Panc1 (cell line): ENCODE measurements around the gene LAMB4. TPM values are rescaled to one million over a fixed set of nuclear protein-coding genes. Genes with fewer than 3 reads are reported as not detected.

Experiments
- ATAC-seq: fragments of 200-7000 bp; cut with Tn5 transposase; 2 replicates; pipeline ENCODE4 v1.9.1; 2020; ENCODE audit warnings: mild to moderate bottlenecking, moderate library complexity
- BruUV-seq: library from RNA; stranded (reverse); fragments of 400-500 nt; replicated peaks from 2 replicates; lab custom pipeline; 2021; lab: Mats Ljungman, UMichigan
- CTCF ChIA-PET: fragments of 300-600 bp; sonication (Branson Sonifier 250); formaldehyde crosslinking; loops from one replicate; lab custom pipeline; 2022; ENCODE audit warnings: antibody characterized with exemption; lab: Charles Lee
- POLR2A ChIA-PET: fragments of 300-600 bp; sonication (Branson Sonifier 250); formaldehyde crosslinking; loops from one replicate; lab custom pipeline; 2022; ENCODE audit warnings: antibody characterized with exemption; lab: Charles Lee
- DNase-seq: peaks from one replicate; pipeline ENCODE4 v3.0.0-alpha.2; 2010; ENCODE audit warnings: low read depth, low spot score
- H3K27ac ChIP-seq: 2 replicates; pipeline ENCODE4 v1.5.1; 2011; ENCODE audit warnings: mild to moderate bottlenecking, low read length, inconsistent platforms
- H3K27me3 ChIP-seq: fragments of 200-500 bp; sonication (Bioruptor generic); 2 replicates; pipeline ENCODE4 v1.6.0; 2014; ENCODE audit warnings: low read length, inconsistent platforms; ENCODE audit not compliant: control insufficient read depth, insufficient read depth
- H3K36me3 ChIP-seq: fragments of 200-500 bp; sonication (Bioruptor generic); 2 replicates; pipeline ENCODE4 v1.5.1; 2014; ENCODE audit warnings: inconsistent platforms, mild to moderate bottlenecking, low read length, moderate library complexity; ENCODE audit not compliant: control insufficient read depth, insufficient read depth
- H3K4me1 ChIP-seq: 2 replicates; pipeline ENCODE4 v1.5.1; 2011; ENCODE audit warnings: inconsistent platforms, mild to moderate bottlenecking, low read length, moderate library complexity; ENCODE audit not compliant: control insufficient read depth, insufficient read depth
- H3K4me3 ChIP-seq, 2 experiments: 2 replicates each; pipeline ENCODE4 v1.5.1; 2011 to 2012; ENCODE audit warnings: low read depth in 2 of 2, low read length in 2 of 2, mild to moderate bottlenecking in 2 of 2, inconsistent platforms in 1 of 2, moderate library complexity in 1 of 2
- H3K9me3 ChIP-seq: fragments of 200-500 bp; sonication (Bioruptor generic); 2 replicates; pipeline ENCODE4 v1.5.1; 2014; ENCODE audit warnings: low read depth, mild to moderate bottlenecking, inconsistent platforms, low read length, moderate library complexity; ENCODE audit not compliant: control insufficient read depth, insufficient read depth
- CTCF ChIP-seq: fragments of 450-650 bp; IDR thresholded peaks from 2 replicates; pipeline ENCODE4 v1.5.1; 2017; ENCODE audit warnings: mild to moderate bottlenecking
- POLR2AphosphoS5 ChIP-seq: IDR thresholded peaks from 2 replicates; pipeline ENCODE4 v1.6.1; 2012; ENCODE audit warnings: mild to moderate bottlenecking, low read depth, low read length, moderate library complexity
- REST ChIP-seq, 2 experiments: IDR thresholded peaks; 2 replicates each; pipeline ENCODE4 v1.6.1; 2011 to 2012; ENCODE audit warnings: low read depth in 2 of 2, control low read depth in 1 of 2, low read length in 1 of 2, mild to moderate bottlenecking in 1 of 2, moderate library complexity in 1 of 2; ENCODE audit not compliant: insufficient read depth in 1 of 2
- SIN3A ChIP-seq: IDR thresholded peaks from 2 replicates; pipeline ENCODE4 v1.6.1; 2012; ENCODE audit warnings: low read depth, mild to moderate bottlenecking, low read length, moderate library complexity, borderline replicate concordance; ENCODE audit not compliant: insufficient read depth
- TCF7L2 ChIP-seq: IDR thresholded peaks from 2 replicates; pipeline ENCODE4 v1.6.1; 2011; ENCODE audit warnings: mild to moderate bottlenecking, low read depth, low read length, inconsistent platforms
- in situ Hi-C: cut with HindIII; loops from 2 replicates; pipeline ENCODE4 v1.10.0; 2016; ENCODE audit warnings: low sequenced_read_pairs, low pct_unique_long_range_greater_than_20kb
- intact Hi-C: fragments of 100-400 bp; cut with micrococcal nuclease; formaldehyde crosslinking; loops from one replicate; pipeline ENCODE4 v1.10.0; 2022; ENCODE audit not compliant: unreplicated experiment
- total RNA-seq: library from RNA; stranded (reverse); gene quantifications from one replicate; pipeline ENCODE4 v1.2.1, GENCODE V29; 2021; ENCODE audit not compliant: unreplicated experiment

LAMB4 gene
- total RNA-seq, 1 experiment from 2014 or later, result not detected

DNA sequence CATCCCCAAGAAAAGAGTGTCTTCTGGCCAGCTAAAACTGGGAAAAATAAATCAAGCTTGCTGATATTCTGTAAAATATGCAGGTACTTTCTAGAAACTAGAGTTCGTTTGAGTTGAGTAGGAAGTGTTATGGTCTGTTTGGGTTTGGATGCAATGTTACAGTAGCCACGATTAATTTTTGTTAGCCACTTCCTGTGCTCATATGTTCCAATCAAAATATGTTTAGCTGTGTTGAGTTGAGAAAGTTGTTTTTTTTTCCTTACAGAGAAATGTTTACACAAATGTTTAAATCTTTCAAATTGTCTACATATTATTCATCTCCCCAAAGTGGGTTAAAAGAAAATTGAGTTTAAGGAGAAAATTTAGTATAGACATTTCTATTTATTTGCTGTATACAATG is 115.9 kb downstream of the LAMB4 start:
- ATAC-seq, result no peak
- Histone ChIP-seq H3K4me1 (peaks cover 67% of the 10 kb centered on the region), H3K36me3 (no peaks in the 10 kb centered on the region), H3K4me3 (no peak overlapping the region), H3K27ac (peak overlapping the region; percentile 71), H3K27me3 (no peaks in the 10 kb centered on the region), H3K9me3 (no peaks in the 10 kb centered on the region)
- intact Hi-C loops, result loop anchor here (10.0 kb wide), 1 partner anchor 81 kb away; no protein-coding TSS in a partner anchor
- no peak for DNase-seq
- CTCF ChIA-PET, result interaction anchor here (2.2 kb wide), 1 partner anchor 10 kb away, joined by 8 read pairs; no protein-coding TSS in a partner anchor
- in situ Hi-C loops, result no loop called here
- TF ChIP-seq POLR2AphosphoS5 (no peak), TCF7L2 (no peak), CTCF (no peak), REST (IDR thresholded peaks at IDR 0.05; ENCODE audit: insufficient read depth in 1 of 2, low read depth in 2 of 2, low read length in 1 of 2) (no peak), SIN3A (no peak)
- BruUV-seq, result no TSS peak
- POLR2A ChIA-PET, result interaction anchor here (0.6 kb wide), 1 partner anchor 16 kb away, joined by 8 read pairs; no protein-coding TSS in a partner anchor

- TF ChIP-seq CTCF, result no peak
- TF ChIP-seq SIN3A, result no peak
- no peak for TF ChIP-seq REST (IDR thresholded peaks at IDR 0.05; ENCODE audit: insufficient read depth in 1 of 2, low read depth in 2 of 2, low read length in 1 of 2)
- no peak for TF ChIP-seq POLR2AphosphoS5
- TF ChIP-seq TCF7L2, result no peak
- Histone ChIP-seq H3K4me3 (no peak overlapping the region), H3K27me3 (no peaks in the 10 kb centered on the region), H3K9me3 (no peaks in the 10 kb centered on the region), H3K4me1 (peaks cover 65% of the 10 kb centered on the region), H3K27ac (peak overlapping the region; percentile 71), H3K36me3 (no peaks in the 10 kb centered on the region)
- BruUV-seq, result no TSS peak
- DNase-seq (no peak), ATAC-seq (peak; percentile 53; the same call in 1 of the 2 replicates)
- intact Hi-C loops (loop anchor here (10.0 kb wide), 1 partner anchor 82 kb away; no protein-coding TSS in a partner anchor), in situ Hi-C loops (no loop called here)
- POLR2A ChIA-PET, result no interaction called here
- CTCF ChIA-PET, result no interaction called here
Observed at GRCh38 chr7:108012499-108013430, 117.4 kb downstream of the LAMB4 start.
